Peyer's patch (tissue), 4 donors: ENCODE results near the gene GPR65.

ENCODE experiments used
- CTCF ChIP-seq, 6 experiments: fragments of 450-650 bp in 4 of 6; fragments of 200-600 bp in 2 of 6; sonication (generic) in 1 of 6; IDR thresholded peaks; one replicate each; pipeline ENCODE4 v1.5.1; 2017 to 2019; ENCODE audit warnings: antibody characterized with exemption in 6 of 6, mild to moderate bottlenecking in 3 of 6, moderate library complexity in 1 of 6
- POLR2A ChIP-seq, 2 donors: fragments of 450-650 bp; IDR thresholded peaks; one replicate each; pipeline ENCODE4 v1.5.1; 2017; ENCODE audit warnings: antibody characterized with exemption in 2 of 2, mild to moderate bottlenecking in 2 of 2, moderate library complexity in 2 of 2

GRCh38 chr14:88030892-88031291 is 26.0 kb downstream of the GPR65 start:
- TF ChIP-seq CTCF (IDR thresholded peaks at IDR 0.05) (no peak), POLR2A (IDR thresholded peaks at IDR 0.05) (no peak)
